Gastrocnemius medialis (tissue), 4 donors: Measurements from ENCODE around the gene LRRC43.

Experiments used
- CTCF ChIP-seq, 5 experiments: fragments of 450-650 bp in 3 of 5; fragments of 200-600 bp in 2 of 5; sonication (generic) in 2 of 5; IDR thresholded peaks in 4 of 5; conservative IDR thresholded peaks in 1 of 5; 1 replicate in 4 of 5; 2 replicates in 1 of 5; pipeline ENCODE4 v1.5.1; 2016 to 2019; ENCODE audit warnings: antibody characterized with exemption in 5 of 5, mild to moderate bottlenecking in 3 of 5, moderate library complexity in 3 of 5
- POLR2A ChIP-seq, 2 donors: fragments of 450-650 bp; IDR thresholded peaks; one replicate each; pipeline ENCODE4 v1.6.1; 2017; ENCODE audit warnings: antibody characterized with exemption in 2 of 2, mild to moderate bottlenecking in 2 of 2, moderate library complexity in 2 of 2

- TF ChIP-seq CTCF (IDR thresholded peaks at IDR 0.05 in 4 of 5, conservative IDR thresholded peaks at IDR 0.05 in 1 of 5) (no peak), POLR2A (IDR thresholded peaks at IDR 0.05) (no peak)
Measured at GRCh38 chr12:122138616-122139015, 44.3 kb upstream of the LRRC43 start.
